SW 1271 (cell line): ENCODE data around the gene HADHB.
"Not testable (repeated sequence)": the region's sequence is repeated elsewhere in the genome, so short reads cannot be mapped to it uniquely, and the experiment has no call there.

Source experiments
- DNase-seq, 2 experiments: peaks; one replicate each; lab custom pipeline; 2025; lab: John Stamatoyannopoulos, UW

The HADHB gene

GRCh38 chr2:26297061-26297460 lies 52.3 kb downstream of the HADHB start:
- DNase-seq, result no peak

DNA sequence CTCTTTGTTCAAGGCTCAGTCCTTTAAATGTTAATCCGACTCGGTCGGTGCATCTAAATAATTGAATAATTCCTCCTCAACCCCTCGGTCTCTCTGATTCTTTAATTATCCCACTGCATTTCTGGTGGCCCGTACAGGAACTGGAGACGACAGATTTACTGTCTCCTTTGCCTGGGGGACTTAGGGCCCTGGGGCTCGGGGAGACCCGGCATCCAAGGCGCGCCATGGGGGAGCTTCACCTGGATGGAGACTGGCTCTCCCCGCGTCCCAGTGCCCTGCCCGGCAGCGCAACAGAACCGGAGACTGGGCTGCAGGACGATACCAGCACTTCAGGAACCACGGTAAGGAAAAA lies 53.5 kb downstream of the HADHB start:
- no peak for DNase-seq

- no peak for DNase-seq
These were observed 54.1 kb downstream of the HADHB start for GRCh38 chr2:26298638-26299393.

DNA sequence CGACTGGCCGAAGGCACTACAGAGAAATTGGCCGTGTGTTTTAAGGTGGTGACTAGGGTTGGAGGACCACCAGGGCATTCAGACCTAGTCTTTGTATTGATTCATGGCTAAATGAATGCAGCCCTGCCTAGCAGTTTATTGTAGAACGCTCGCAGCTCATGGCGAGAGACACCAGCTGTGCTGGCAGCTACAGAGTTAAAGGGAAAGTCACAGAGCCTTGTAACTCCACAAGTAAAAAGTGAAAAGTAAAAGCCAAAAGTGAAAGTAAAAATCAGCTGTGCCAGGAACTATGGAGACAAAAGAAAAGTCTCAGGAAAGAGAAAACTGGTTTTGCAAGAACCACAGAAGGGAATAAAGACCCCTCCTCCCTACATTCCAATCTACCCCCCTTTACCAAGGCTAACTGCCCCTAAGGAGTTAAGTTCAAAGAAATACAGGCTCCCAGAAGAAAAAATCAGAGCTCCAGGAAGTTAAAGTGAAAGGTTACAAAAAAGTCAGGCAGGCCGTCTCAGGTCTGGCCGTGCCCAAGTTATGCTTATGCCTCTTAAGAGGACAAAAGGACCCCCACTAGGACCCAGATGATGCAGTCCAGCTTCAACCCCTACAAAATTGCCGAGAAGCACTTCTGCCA lies 54.8 kb downstream of the HADHB start:
- DNase-seq, result no peak

- no peak for DNase-seq
These were observed 55.6 kb downstream of the HADHB start for GRCh38 chr2:26300234-26300925.

GRCh38 chr2:26302846-26303245 lies 58.1 kb downstream of the HADHB start:
- no peak for DNase-seq

DNA sequence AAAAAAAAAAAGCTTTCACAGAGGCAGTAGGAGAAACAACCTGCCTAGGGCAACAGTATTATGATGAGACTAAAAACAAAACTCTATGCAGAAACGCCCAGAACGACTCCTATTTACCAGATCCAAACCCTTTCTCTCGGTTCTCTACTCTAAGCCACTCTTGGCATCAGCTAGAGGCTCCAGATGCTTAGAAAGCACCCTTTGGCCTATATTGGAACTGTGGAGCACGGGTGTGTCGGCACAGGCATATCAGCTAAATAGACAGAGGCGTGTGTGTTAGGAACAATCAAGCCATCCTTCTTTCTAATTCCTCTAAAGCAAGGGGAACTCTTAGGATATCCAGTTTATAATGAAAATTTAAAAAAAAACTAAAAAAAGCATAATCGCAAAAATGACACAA lies 60.4 kb downstream of the HADHB start:
- not testable (repeated sequence) for DNase-seq

DNA sequence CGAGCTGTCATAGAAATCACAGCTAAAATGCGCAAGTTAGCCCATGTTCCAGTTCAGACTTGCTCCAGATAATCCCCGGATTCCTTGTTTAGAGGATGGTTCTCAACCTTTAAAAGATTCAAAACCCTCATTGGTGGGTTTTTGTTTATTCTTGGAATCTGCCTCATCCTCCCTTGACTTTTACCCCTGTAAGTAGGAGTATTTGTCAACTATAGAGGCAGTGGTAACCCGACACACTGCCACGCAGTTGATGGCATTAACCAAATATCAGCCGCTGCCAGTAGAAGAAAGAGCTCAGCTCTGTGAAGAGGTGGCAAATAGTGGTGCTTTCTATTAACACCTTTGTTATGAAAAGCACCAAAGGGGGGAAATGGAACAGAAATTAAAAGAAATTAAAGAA lies 60.8 kb downstream of the HADHB start:
- DNase-seq, result no peak

- no peak for DNase-seq
These were observed 65.2 kb downstream of the HADHB start for GRCh38 chr2:26309921-26310320.

DNA sequence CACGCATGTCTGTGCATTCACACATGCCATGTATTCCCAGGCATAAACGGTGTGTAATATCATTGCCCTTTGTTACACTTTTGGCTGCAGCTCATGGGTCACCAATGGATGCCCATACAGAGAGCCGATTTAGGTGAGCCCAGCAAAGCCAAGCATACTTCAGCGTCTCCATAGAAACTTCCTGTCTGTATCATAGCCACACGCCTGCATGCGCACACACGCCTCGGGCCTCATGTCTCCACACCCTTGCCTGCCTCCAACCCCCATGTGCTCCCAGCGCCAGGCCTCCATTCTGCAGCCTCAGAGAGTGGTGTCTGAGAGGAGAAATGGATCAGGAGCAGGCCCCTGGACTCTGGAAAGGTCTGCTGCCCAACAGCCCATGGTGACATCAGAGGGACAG lies 67.7 kb downstream of the HADHB start:
- no peak for DNase-seq

GRCh38 chr2:26313446-26313845 lies 68.7 kb downstream of the HADHB start:
- DNase-seq, result no peak

DNA sequence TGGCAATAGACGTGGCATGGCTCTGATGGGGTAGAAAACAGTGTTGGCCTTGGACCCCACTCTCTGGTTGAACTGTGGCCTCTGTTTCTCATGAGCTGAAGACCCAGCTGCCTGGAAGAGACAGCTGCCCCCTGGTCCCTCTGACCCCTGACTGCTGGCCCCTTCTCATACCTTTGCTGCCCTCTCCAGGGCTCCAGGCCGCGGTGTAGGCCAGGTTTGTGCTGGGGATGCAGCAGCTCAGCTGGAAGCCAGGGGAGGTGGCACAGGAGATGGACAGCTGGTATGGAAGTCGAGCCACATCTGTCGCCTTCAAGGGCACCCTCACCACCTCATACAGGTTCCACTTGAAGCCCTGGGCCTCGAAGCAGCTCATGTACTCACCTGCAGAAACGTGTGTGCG lies 69.5 kb downstream of the HADHB start:
- DNase-seq, result no peak

- DNase-seq, result no peak
These were observed 71.3 kb downstream of the HADHB start for GRCh38 chr2:26316041-26316440.

DNA sequence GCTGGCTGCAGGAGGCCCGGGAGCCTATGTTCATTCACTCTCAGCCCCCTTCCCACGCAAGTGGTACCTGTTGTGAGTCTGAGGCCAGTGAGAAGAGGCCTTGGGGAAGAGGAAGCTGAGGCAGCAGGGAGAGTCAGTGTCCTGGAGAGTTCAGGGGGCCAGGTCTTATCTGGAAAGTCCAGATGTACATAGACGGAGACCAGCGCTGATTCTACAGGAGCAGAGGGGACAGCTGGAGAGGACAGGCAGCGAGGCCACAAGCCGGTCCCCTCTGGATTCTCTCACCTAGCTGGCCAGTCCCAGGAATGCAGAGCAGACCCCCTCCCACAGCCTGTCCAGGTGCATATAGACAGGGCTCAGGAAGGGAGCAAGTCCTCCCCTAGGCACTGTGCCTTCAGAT lies 72.1 kb downstream of the HADHB start:
- no peak for DNase-seq

- DNase-seq, result no peak
These were observed 72.8 kb downstream of the HADHB start for GRCh38 chr2:26317377-26318105.

DNA sequence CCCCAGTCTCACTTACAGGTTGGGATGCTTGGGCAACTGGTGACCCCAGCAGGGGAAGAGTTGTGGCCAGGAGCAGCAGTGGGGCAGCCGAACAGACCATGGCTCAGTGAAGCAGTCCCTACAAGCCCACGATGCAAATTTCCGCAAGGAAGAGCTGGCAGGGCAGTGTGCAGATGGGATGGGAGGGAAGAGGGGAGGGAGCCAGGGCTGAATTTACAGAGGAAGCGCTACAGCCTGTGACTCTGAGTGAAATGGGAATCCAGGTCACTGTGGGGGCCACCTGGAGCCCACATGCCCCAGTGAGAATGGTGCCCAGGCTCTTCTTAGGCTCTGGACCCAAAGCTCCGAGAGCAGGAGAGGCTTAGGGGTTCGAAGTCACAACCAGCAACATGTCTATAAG lies 74.2 kb downstream of the HADHB start:
- no peak for DNase-seq

GRCh38 chr2:26324479-26324878 lies 79.7 kb downstream of the HADHB start:
- DNase-seq, result not testable (repeated sequence)

- DNase-seq, result no peak
These were observed 80.2 kb downstream of the HADHB start for GRCh38 chr2:26324903-26325302.

- no peak for DNase-seq
These were observed 81.1 kb downstream of the HADHB start for GRCh38 chr2:26325851-26326250.

- no peak for DNase-seq
These were observed 81.8 kb downstream of the HADHB start for GRCh38 chr2:26326514-26326913.

- DNase-seq, result no peak
These were observed 82.8 kb downstream of the HADHB start for GRCh38 chr2:26327291-26328272.
